ENCODE measurements around the gene EDRF1. TPM values are rescaled to one million over a fixed set of nuclear protein-coding genes. Genes with fewer than 3 reads are reported as not detected.

Gene EDRF1
- total and polyA plus RNA-seq, 2 donors (not counting 1 experiment from before 2014, with no cell fraction given), result 26.1 to 63.0 TPM

GRCh38 chr10:125811251-125811650, 91.7 kb downstream of the EDRF1 start:
- DNase-seq (no peak), ATAC-seq (ENCODE audit: low read depth) (no peak)
- Histone ChIP-seq H3K27ac (ENCODE audit: low read length in 2 of 2) (no peak overlapping the region), H3K4me1 (ENCODE audit: control insufficient read depth in 2 of 2, insufficient read depth in 2 of 2, low read length in 2 of 2) (no peaks in the 10 kb centered on the region), H3K4me2 (replicated peaks; ENCODE audit: low read depth, low read length, poor library complexity, severe bottlenecking) (no peak overlapping the region), H3K4me3 (ENCODE audit: control extremely low read depth in 1 of 5, extremely low read depth in 1 of 5, insufficient read depth in 1 of 5, low read depth in 2 of 5, low read length in 4 of 5) (no peak overlapping the region), H4K20me1 (ENCODE audit: control insufficient read depth, insufficient read depth, low read length, poor library complexity, severe bottlenecking) (no peaks in the 10 kb centered on the region), H3K9ac (ENCODE audit: low read length) (no peak overlapping the region), H3K79me2 (ENCODE audit: control insufficient read depth, insufficient read depth, low read length) (no peaks in the 10 kb centered on the region), H3K36me3 (replicated peaks in 1 of 2; ENCODE audit: control extremely low read depth in 1 of 2, control insufficient read depth in 1 of 2, extremely low read depth in 1 of 2, insufficient read depth in 2 of 2, low read length in 1 of 2) (peaks cover 10 to 46% of the 10 kb centered on the region in 2 experiments), H3K9me3 (ENCODE audit: control extremely low read depth in 1 of 3, control insufficient read depth in 2 of 3, insufficient read depth in 1 of 3, low read length in 2 of 3) (no peaks in the 10 kb centered on the region), H2AFZ (ENCODE audit: insufficient read depth, low read depth, low read length, poor library complexity, severe bottlenecking) (no peak overlapping the region), H3K27me3 (replicated peaks in 1 of 4; ENCODE audit: control extremely low read depth in 1 of 4, control insufficient read depth in 3 of 4, insufficient read depth in 4 of 4, low read length in 3 of 4) (no peaks in the 10 kb centered on the region)
- no peak for TF ChIP-seq EZH2 (IDR thresholded peaks at IDR 0.05; ENCODE audit: borderline replicate concordance, insufficient read depth, low read depth, low read length, poor library complexity, severe bottlenecking)
- TF ChIP-seq CTCF (IDR thresholded peaks at IDR 0.05), result no peak
- no peaks in the 10 kb centered on the region for H3K4me1 Mint-ChIP-seq
- no peak overlapping the region for H3K27ac Mint-ChIP-seq
- POLR2A ChIA-PET, result no interaction called here
- H3K4me3 Mint-ChIP-seq, result no peak overlapping the region
- no peaks in the 10 kb centered on the region for H3K27me3 Mint-ChIP-seq
- intact Hi-C loops (cut with micrococcal nuclease), result no loop called here
- CTCF ChIA-PET, result interaction anchor here (1.4 kb wide), 1 partner anchor 9 kb away, joined by 4 read pairs; no protein-coding TSS in a partner anchor
- WGBS (ENCODE audit: insufficient coverage), result no CpG with 5 or more reads among the region's 1 CpG
- no peaks in the 10 kb centered on the region for H3K9me3 Mint-ChIP-seq (ENCODE audit: insufficient read depth)

DNA sequence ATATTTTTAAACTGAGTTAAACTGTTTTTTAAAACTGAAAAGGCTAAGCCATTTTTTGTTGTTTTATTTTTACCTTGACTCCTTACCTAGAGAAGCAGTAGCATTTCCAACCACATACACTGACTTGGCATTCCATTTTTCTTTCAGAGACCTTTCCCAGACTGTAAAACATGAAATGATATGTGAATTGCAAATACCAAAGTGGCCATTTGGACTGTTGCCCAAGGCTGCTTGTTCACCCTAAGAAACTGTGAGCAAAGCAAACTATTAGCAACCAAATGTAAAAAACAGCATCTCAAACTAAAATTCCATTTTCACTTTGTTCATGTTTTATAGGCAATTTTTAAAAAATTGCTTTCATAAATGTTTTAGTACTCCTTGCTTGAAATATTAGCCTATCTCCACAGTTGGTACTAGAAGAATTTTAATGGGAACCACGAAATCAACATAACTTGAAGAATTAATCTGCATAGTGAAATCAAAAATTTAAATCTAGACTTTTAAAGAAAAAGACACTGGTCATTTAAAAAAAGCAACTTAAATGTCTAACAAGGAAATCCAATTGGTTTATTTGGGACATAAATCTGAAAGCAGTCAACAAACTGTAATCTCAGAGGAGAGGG, 92.7 kb downstream of the EDRF1 start:
- DNase-seq (no peak), ATAC-seq (ENCODE audit: low read depth) (no peak)
- Histone ChIP-seq H3K27ac (ENCODE audit: low read length in 2 of 2) (no peak overlapping the region), H3K9ac (ENCODE audit: low read length) (no peak overlapping the region), H3K79me2 (ENCODE audit: control insufficient read depth, insufficient read depth, low read length) (no peaks in the 10 kb centered on the region), H3K4me3 (ENCODE audit: control extremely low read depth in 1 of 5, extremely low read depth in 1 of 5, insufficient read depth in 1 of 5, low read depth in 2 of 5, low read length in 4 of 5) (no peak overlapping the region), H3K4me2 (replicated peaks; ENCODE audit: low read depth, low read length, poor library complexity, severe bottlenecking) (no peak overlapping the region), H2AFZ (ENCODE audit: insufficient read depth, low read depth, low read length, poor library complexity, severe bottlenecking) (no peak overlapping the region), H3K4me1 (ENCODE audit: control insufficient read depth in 2 of 2, insufficient read depth in 2 of 2, low read length in 2 of 2) (no peaks in the 10 kb centered on the region), H3K27me3 (replicated peaks in 1 of 4; ENCODE audit: control extremely low read depth in 1 of 4, control insufficient read depth in 3 of 4, insufficient read depth in 4 of 4, low read length in 3 of 4) (no peaks in the 10 kb centered on the region), H4K20me1 (ENCODE audit: control insufficient read depth, insufficient read depth, low read length, poor library complexity, severe bottlenecking) (no peaks in the 10 kb centered on the region), H3K36me3 (replicated peaks in 1 of 2; ENCODE audit: control extremely low read depth in 1 of 2, control insufficient read depth in 1 of 2, extremely low read depth in 1 of 2, insufficient read depth in 2 of 2, low read length in 1 of 2) (peaks cover 10 to 38% of the 10 kb centered on the region in 2 experiments), H3K9me3 (ENCODE audit: control extremely low read depth in 1 of 3, control insufficient read depth in 2 of 3, insufficient read depth in 1 of 3, low read length in 2 of 3) (no peaks in the 10 kb centered on the region)
- no peaks in the 10 kb centered on the region for H3K9me3 Mint-ChIP-seq (ENCODE audit: insufficient read depth)
- POLR2A ChIA-PET, result no interaction called here
- TF ChIP-seq CTCF (IDR thresholded peaks at IDR 0.05) (no peak), EZH2 (IDR thresholded peaks at IDR 0.05; ENCODE audit: borderline replicate concordance, insufficient read depth, low read depth, low read length, poor library complexity, severe bottlenecking) (no peak)
- intact Hi-C loops (cut with micrococcal nuclease), result no loop called here
- WGBS (ENCODE audit: insufficient coverage), result no CpG with 5 or more reads among the region's 1 CpG
- H3K4me1 Mint-ChIP-seq, result no peaks in the 10 kb centered on the region
- no peaks in the 10 kb centered on the region for H3K27me3 Mint-ChIP-seq
- H3K4me3 Mint-ChIP-seq, result no peak overlapping the region
- CTCF ChIA-PET, result interaction anchor here (1.4 kb wide), 1 partner anchor 8 kb away, joined by 4 read pairs; no protein-coding TSS in a partner anchor
- no peak overlapping the region for H3K27ac Mint-ChIP-seq

Measured in B cell (primary cell).